ENCODE data around the gene KLK2. TPM values are rescaled to one million over a fixed set of nuclear protein-coding genes. Genes with fewer than 3 reads are reported as not detected.
A peak's percentile ranks its signal among the peaks of the same experiment; 100 is the strongest.

The KLK2 gene
- polyA plus RNA-seq, 6 donors from 2014 or later: 0.36 to 0.47 TPM; not detected in 4

GRCh38 chr19:50858886-50859285, 14.4 kb upstream of the KLK2 start:
- no peak overlapping the region for H3K4me3 Mint-ChIP-seq
- ATAC-seq (ENCODE audit: low read depth in 2 of 2) (no peak), DNase-seq (no peak)
- H3K36me3 Mint-ChIP-seq: peaks cover 4 to 26% of the 10 kb centered on the region in 2 donors
- peaks cover 41 to 67% (median 66%) of the 10 kb centered on the region in 3 donors for H3K27me3 Mint-ChIP-seq
- peaks cover 5 to 10% (median 6%) of the 10 kb centered on the region in 3 donors for H3K4me1 Mint-ChIP-seq
- peak overlapping the region in 1 of 6 donors; percentile 6 for H3K27ac Mint-ChIP-seq
- peaks cover 6 to 17% (median 12%) of the 10 kb centered on the region in 7 donors for H3K9me3 Mint-ChIP-seq

GRCh38 chr19:50859849-50860248, 13.4 kb upstream of the KLK2 start:
- H3K36me3 Mint-ChIP-seq: peaks cover 4 to 26% of the 10 kb centered on the region in 2 donors
- H3K4me1 Mint-ChIP-seq: peaks cover 5 to 10% (median 6%) of the 10 kb centered on the region in 3 donors
- no peak overlapping the region for H3K4me3 Mint-ChIP-seq
- ATAC-seq (ENCODE audit: low read depth in 2 of 2) (no peak), DNase-seq (no peak)
- H3K27ac Mint-ChIP-seq: no peak overlapping the region
- H3K9me3 Mint-ChIP-seq: peaks cover 6 to 17% (median 12%) of the 10 kb centered on the region in 7 donors
- peaks cover 39 to 68% (median 61%) of the 10 kb centered on the region in 3 donors for H3K27me3 Mint-ChIP-seq

GRCh38 chr19:50861010-50861409, 12.2 kb upstream of the KLK2 start:
- ATAC-seq (ENCODE audit: low read depth in 2 of 2): no peak

GRCh38 chr19:50861496-50862286, 11.5 kb upstream of the KLK2 start:
- peaks cover 38 to 64% (median 49%) of the 10 kb centered on the region in 3 donors for H3K27me3 Mint-ChIP-seq
- peaks cover 0 to 20% of the 10 kb centered on the region in 2 donors for H3K36me3 Mint-ChIP-seq
- no peak for ATAC-seq (ENCODE audit: low read depth in 2 of 2)
- H3K9me3 Mint-ChIP-seq: peaks cover 6 to 17% (median 12%) of the 10 kb centered on the region in 7 donors
- DNase-seq: no peak
- H3K4me3 Mint-ChIP-seq: peak overlapping the region in 1 of 8 donors; percentile 57
- H3K4me1 Mint-ChIP-seq: peaks cover 5 to 7% (median 6%) of the 10 kb centered on the region in 3 donors
- no peak overlapping the region for H3K27ac Mint-ChIP-seq

More at GRCh38 chr19:50861010-50861409, 12.2 kb upstream of the KLK2 start:
- Mint-ChIP-seq H3K27ac (peak overlapping the region in 1 of 6 donors; percentile 76), H3K4me3 (no peak overlapping the region), H3K9me3 (peaks cover 6 to 17% (median 12%) of the 10 kb centered on the region in 7 donors), H3K4me1 (peaks cover 5 to 10% (median 6%) of the 10 kb centered on the region in 3 donors), H3K27me3 (peaks cover 31 to 64% (median 49%) of the 10 kb centered on the region in 3 donors), H3K36me3 (peaks cover 0 to 26% of the 10 kb centered on the region in 2 donors)
- no peak for DNase-seq

- no peaks in the 10 kb centered on the region for H3K4me1 Mint-ChIP-seq
- no peak overlapping the region for H3K4me3 Mint-ChIP-seq
- no peak overlapping the region for H3K27ac Mint-ChIP-seq
- DNase-seq (no peak), ATAC-seq (ENCODE audit: low read depth in 2 of 2) (no peak)
- H3K36me3 Mint-ChIP-seq: no peaks in the 10 kb centered on the region
- peaks cover 0 to 6% (median 0%) of the 10 kb centered on the region in 7 donors for H3K9me3 Mint-ChIP-seq
- peaks cover 24 to 55% (median 49%) of the 10 kb centered on the region in 3 donors for H3K27me3 Mint-ChIP-seq
Observed at GRCh38 chr19:50869479-50869878, 3.8 kb upstream of the KLK2 start.

- Mint-ChIP-seq H3K4me1 (no peaks in the 10 kb centered on the region), H3K9me3 (peaks cover 0 to 6% (median 0%) of the 10 kb centered on the region in 7 donors), H3K27me3 (peaks cover 24 to 55% (median 40%) of the 10 kb centered on the region in 3 donors), H3K27ac (peak overlapping the region in 1 of 6 donors; percentile 25), H3K4me3 (peak overlapping the region in 1 of 8 donors; percentile 29), H3K36me3 (no peaks in the 10 kb centered on the region)
- DNase-seq (no peak), ATAC-seq (ENCODE audit: low read depth in 2 of 2) (no peak)
Observed at GRCh38 chr19:50870417-50871089, 2.7 kb upstream of the KLK2 start.

- Mint-ChIP-seq H3K4me1 (peaks cover 0 to 5% (median 0%) of the 10 kb centered on the region in 3 donors), H3K4me3 (no peak overlapping the region), H3K9me3 (peaks cover 0 to 6% (median 0%) of the 10 kb centered on the region in 7 donors), H3K27me3 (peaks cover 14 to 29% (median 18%) of the 10 kb centered on the region in 3 donors), H3K36me3 (no peaks in the 10 kb centered on the region), H3K27ac (no peak overlapping the region)
- DNase-seq: no peak
- no peak for ATAC-seq (ENCODE audit: low read depth in 2 of 2)
Observed at GRCh38 chr19:50874211-50874610, 972 bp downstream of the KLK2 start.

- Mint-ChIP-seq H3K27me3 (peaks cover 24 to 29% (median 25%) of the 10 kb centered on the region in 3 donors), H3K9me3 (peaks cover 0 to 4% (median 0%) of the 10 kb centered on the region in 7 donors), H3K4me1 (peaks cover 0 to 5% (median 0%) of the 10 kb centered on the region in 3 donors), H3K27ac (no peak overlapping the region), H3K4me3 (no peak overlapping the region), H3K36me3 (no peaks in the 10 kb centered on the region)
- ATAC-seq (ENCODE audit: low read depth in 2 of 2): no peak
- no peak for DNase-seq
Observed at GRCh38 chr19:50875795-50876422, 2.7 kb downstream of the KLK2 start.

- Mint-ChIP-seq H3K27ac (no peak overlapping the region), H3K9me3 (no peaks in the 10 kb centered on the region), H3K36me3 (no peaks in the 10 kb centered on the region), H3K27me3 (peaks cover 19 to 28% (median 19%) of the 10 kb centered on the region in 3 donors), H3K4me1 (peaks cover 0 to 5% (median 0%) of the 10 kb centered on the region in 3 donors), H3K4me3 (no peak overlapping the region)
- ATAC-seq (ENCODE audit: low read depth in 2 of 2) (no peak), DNase-seq (no peak)
Observed at GRCh38 chr19:50876456-50876855, 3.2 kb downstream of the KLK2 start.

- no peaks in the 10 kb centered on the region for H3K9me3 Mint-ChIP-seq
- H3K27ac Mint-ChIP-seq: no peak overlapping the region
- no peak overlapping the region for H3K4me3 Mint-ChIP-seq
- peaks cover 15 to 26% (median 18%) of the 10 kb centered on the region in 3 donors for H3K27me3 Mint-ChIP-seq
- no peak for DNase-seq
- H3K4me1 Mint-ChIP-seq: peaks cover 0 to 10% (median 0%) of the 10 kb centered on the region in 3 donors
- no peaks in the 10 kb centered on the region for H3K36me3 Mint-ChIP-seq
- no peak for ATAC-seq (ENCODE audit: low read depth in 2 of 2)
Observed at GRCh38 chr19:50877338-50877737, 4.1 kb downstream of the KLK2 start.

- ATAC-seq (ENCODE audit: low read depth in 2 of 2): no peak
- no peak for DNase-seq
- Mint-ChIP-seq H3K36me3 (no peaks in the 10 kb centered on the region), H3K27ac (no peak overlapping the region), H3K27me3 (peaks cover 16 to 28% (median 23%) of the 10 kb centered on the region in 3 donors), H3K4me3 (peak overlapping the region in 1 of 8 donors; percentile 6), H3K4me1 (peaks cover 0 to 10% (median 0%) of the 10 kb centered on the region in 3 donors), H3K9me3 (no peaks in the 10 kb centered on the region)
Observed at GRCh38 chr19:50878851-50879250, 5.6 kb downstream of the KLK2 start.

- H3K4me3 Mint-ChIP-seq: no peak overlapping the region
- no peaks in the 10 kb centered on the region for H3K36me3 Mint-ChIP-seq
- peaks cover 0 to 10% (median 0%) of the 10 kb centered on the region in 3 donors for H3K4me1 Mint-ChIP-seq
- DNase-seq: no peak
- H3K9me3 Mint-ChIP-seq: no peaks in the 10 kb centered on the region
- no peak overlapping the region for H3K27ac Mint-ChIP-seq
- peaks cover 22 to 31% (median 29%) of the 10 kb centered on the region in 3 donors for H3K27me3 Mint-ChIP-seq
- ATAC-seq (ENCODE audit: low read depth in 2 of 2): no peak
Observed at GRCh38 chr19:50880241-50880640, 7.0 kb downstream of the KLK2 start.

- H3K27ac Mint-ChIP-seq: no peak overlapping the region
- no peak overlapping the region for H3K4me3 Mint-ChIP-seq
- peaks cover 28 to 47% (median 35%) of the 10 kb centered on the region in 3 donors for H3K27me3 Mint-ChIP-seq
- H3K36me3 Mint-ChIP-seq: no peaks in the 10 kb centered on the region
- no peak for DNase-seq
- H3K4me1 Mint-ChIP-seq: peaks cover 0 to 5% (median 0%) of the 10 kb centered on the region in 3 donors
- ATAC-seq (ENCODE audit: low read depth in 2 of 2): no peak
- no peaks in the 10 kb centered on the region for H3K9me3 Mint-ChIP-seq
Observed at GRCh38 chr19:50882188-50882587, 8.9 kb downstream of the KLK2 start.
